Bone marrow (tissue), 2 donors: ENCODE measurements around the gene METTL5.
A peak's percentile ranks its signal among the peaks of the same experiment; 100 is the strongest.
"Not testable (repeated sequence)": the region's sequence is repeated elsewhere in the genome, so short reads cannot be mapped to it uniquely, and the experiment has no call there.

Source experiments
- DNase-seq, 2 donors: peaks; one replicate each; lab custom pipeline; 2025; lab: John Stamatoyannopoulos, UW

METTL5 gene

GRCh38 chr2:169828141-169828811 is 3.6 kb upstream of the METTL5 start:
- DNase-seq = peak; percentile 7 to 32

GRCh38 chr2:169827272-169828140 is 2.8 kb upstream of the METTL5 start, which contains the start of gene UBR3:
UBR3 (plus strand) TSS chr2:169827454; CDS start chr2:169827508, 54 bp downstream.
- DNase-seq = peak; percentile 70 to 87

- DNase-seq = no peak
Observed at GRCh38 chr2:169823996-169824372, 721 bp downstream of the METTL5 start.

GRCh38 chr2:169822785-169823392 is 1.8 kb downstream of the METTL5 start:
- DNase-seq = no peak

GRCh38 chr2:169822036-169822435 is 2.7 kb downstream of the METTL5 start:
- DNase-seq = no peak

- not testable (repeated sequence) for DNase-seq
Observed at GRCh38 chr2:169820101-169820500, 4.6 kb downstream of the METTL5 start.

GRCh38 chr2:169819106-169819505 is 5.6 kb downstream of the METTL5 start:
- no peak for DNase-seq

- no peak for DNase-seq
Observed at GRCh38 chr2:169818241-169818640, 6.5 kb downstream of the METTL5 start.

GRCh38 chr2:169817369-169817768 is 7.3 kb downstream of the METTL5 start:
- DNase-seq = not testable (repeated sequence)

GRCh38 chr2:169816961-169817360 is 7.7 kb downstream of the METTL5 start:
- DNase-seq = not testable (repeated sequence)

GRCh38 chr2:169815849-169816248 is 8.9 kb downstream of the METTL5 start:
- no peak for DNase-seq

- no peak for DNase-seq
Observed at GRCh38 chr2:169808221-169808620, 16.5 kb downstream of the METTL5 start.

GRCh38 chr2:169806586-169806985 is 18.1 kb downstream of the METTL5 start:
- no peak for DNase-seq

GRCh38 chr2:169803480-169803879 is 21.2 kb downstream of the METTL5 start:
- no peak for DNase-seq

- DNase-seq = peak; percentile 64 to 73
Observed at GRCh38 chr2:169798718-169799592, 25.8 kb downstream of the METTL5 start, which contains the start of gene SSB. SSB (plus strand) TSS chr2:169798871; CDS start chr2:169800961, 2,090 bp downstream.

- DNase-seq = no peak
Observed at GRCh38 chr2:169798397-169798717, 26.3 kb downstream of the METTL5 start.

GRCh38 chr2:169797601-169798000 is 27.1 kb downstream of the METTL5 start:
- DNase-seq = no peak

GRCh38 chr2:169796441-169796840 is 28.3 kb downstream of the METTL5 start:
- DNase-seq = no peak

- DNase-seq = no peak
Observed at GRCh38 chr2:169795181-169795580, 29.5 kb downstream of the METTL5 start.

GRCh38 chr2:169790581-169790980 is 34.1 kb downstream of the METTL5 start:
- DNase-seq = no peak

GRCh38 chr2:169782513-169782912 is 42.2 kb downstream of the METTL5 start:
- DNase-seq = no peak
